ENCODE measurements around the gene RHOG.
"Not testable (repeated sequence)": the region's sequence is repeated elsewhere in the genome, so short reads cannot be mapped to it uniquely, and the experiment has no call there.

RHOG gene

GRCh38 chr11:3795131-3796001 is 45.4 kb downstream of the RHOG start:
- peaks cover 13% of the 10 kb centered on the region for H3K4me1 ChIP-seq (ENCODE audit: control insufficient read depth, insufficient read depth, low read length)
- H3K9ac ChIP-seq (ENCODE audit: low read length in 2 of 2) = peak overlapping the region in 1 of 2 donors; percentile 93
- H3K27ac ChIP-seq (ENCODE audit: low read length) = no peak overlapping the region
- no peaks in the 10 kb centered on the region for H3K27me3 ChIP-seq (ENCODE audit: control insufficient read depth in 1 of 2, insufficient read depth in 2 of 2, low read length in 2 of 2)
- H3K9me3 ChIP-seq (ENCODE audit: control insufficient read depth in 2 of 2, low read length in 2 of 2) = no peaks in the 10 kb centered on the region
- H3K4me3 ChIP-seq (ENCODE audit: low read length in 2 of 2) = peak overlapping the region; percentile 92 to 96
- peaks cover 6 to 8% of the 10 kb centered on the region in 2 donors for H3K36me3 ChIP-seq (ENCODE audit: control insufficient read depth in 2 of 2, insufficient read depth in 2 of 2, low read length in 2 of 2)

DNA sequence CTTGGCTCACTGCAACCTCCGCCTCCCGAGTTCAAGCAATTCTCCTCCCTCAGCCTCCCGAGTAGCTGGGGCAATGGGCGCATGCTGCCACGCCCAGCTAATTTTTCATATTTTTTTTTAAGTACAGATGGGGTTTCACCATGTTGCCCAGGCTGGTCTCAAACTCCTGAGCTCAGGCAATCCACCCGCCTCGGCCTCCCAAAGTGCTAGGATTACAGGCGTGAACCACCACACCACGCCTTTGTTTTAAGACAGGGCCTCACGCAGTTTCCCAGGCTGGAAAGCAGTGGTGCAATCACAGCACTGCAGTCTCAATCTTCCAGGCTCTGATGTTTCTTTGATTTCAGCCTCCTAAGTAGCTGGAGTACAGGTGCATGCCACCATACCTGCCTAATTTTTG is 46.4 kb downstream of the RHOG start:
- not testable (repeated sequence) for H3K36me3 ChIP-seq (ENCODE audit: control insufficient read depth in 2 of 2, insufficient read depth in 2 of 2, low read length in 2 of 2); H3K27me3 ChIP-seq (ENCODE audit: control insufficient read depth in 1 of 2, insufficient read depth in 2 of 2, low read length in 2 of 2); H3K9ac ChIP-seq (ENCODE audit: low read length in 2 of 2); H3K4me3 ChIP-seq (ENCODE audit: low read length in 2 of 2); H3K27ac ChIP-seq (ENCODE audit: low read length); H3K9me3 ChIP-seq (ENCODE audit: control insufficient read depth in 2 of 2, low read length in 2 of 2)
- peaks cover 13% of the 10 kb centered on the region for H3K4me1 ChIP-seq (ENCODE audit: control insufficient read depth, insufficient read depth, low read length)

- H3K4me1 ChIP-seq (ENCODE audit: control insufficient read depth, insufficient read depth, low read length) = peaks cover 3% of the 10 kb centered on the region
- no peak overlapping the region for H3K27ac ChIP-seq (ENCODE audit: low read length)
- H3K9ac ChIP-seq (ENCODE audit: low read length in 2 of 2) = no peak overlapping the region
- H3K4me3 ChIP-seq (ENCODE audit: low read length in 2 of 2) = no peak overlapping the region
- peaks cover 0 to 3% of the 10 kb centered on the region in 2 donors for H3K36me3 ChIP-seq (ENCODE audit: control insufficient read depth in 2 of 2, insufficient read depth in 2 of 2, low read length in 2 of 2)
- H3K9me3 ChIP-seq (ENCODE audit: control insufficient read depth in 2 of 2, low read length in 2 of 2) = no peaks in the 10 kb centered on the region
- no peaks in the 10 kb centered on the region for H3K27me3 ChIP-seq (ENCODE audit: control insufficient read depth in 1 of 2, insufficient read depth in 2 of 2, low read length in 2 of 2)
Observed at GRCh38 chr11:3786781-3787428, 53.9 kb downstream of the RHOG start.

GRCh38 chr11:3783611-3784010 is 57.1 kb downstream of the RHOG start:
- Histone ChIP-seq H3K27ac (ENCODE audit: low read length) (no peak overlapping the region), H3K9ac (ENCODE audit: low read length in 2 of 2) (no peak overlapping the region), H3K4me1 (ENCODE audit: control insufficient read depth, insufficient read depth, low read length) (peaks cover 3% of the 10 kb centered on the region)

GRCh38 chr11:3782963-3783362 is 57.8 kb downstream of the RHOG start:
- H3K9ac ChIP-seq (ENCODE audit: low read length in 2 of 2) = no peak overlapping the region
- peaks cover 3% of the 10 kb centered on the region for H3K4me1 ChIP-seq (ENCODE audit: control insufficient read depth, insufficient read depth, low read length)
- no peaks in the 10 kb centered on the region for H3K9me3 ChIP-seq (ENCODE audit: control insufficient read depth in 2 of 2, low read length in 2 of 2)
- H3K27me3 ChIP-seq (ENCODE audit: control insufficient read depth in 1 of 2, insufficient read depth in 2 of 2, low read length in 2 of 2) = no peaks in the 10 kb centered on the region
- H3K36me3 ChIP-seq (ENCODE audit: control insufficient read depth in 2 of 2, insufficient read depth in 2 of 2, low read length in 2 of 2) = peaks cover 10 to 14% of the 10 kb centered on the region in 2 donors
- H3K4me3 ChIP-seq (ENCODE audit: low read length in 2 of 2) = no peak overlapping the region
- H3K27ac ChIP-seq (ENCODE audit: low read length) = no peak overlapping the region

More at GRCh38 chr11:3783611-3784010, 57.1 kb downstream of the RHOG start:
- Histone ChIP-seq H3K4me3 (ENCODE audit: low read length in 2 of 2) (no peak overlapping the region), H3K36me3 (ENCODE audit: control insufficient read depth in 2 of 2, insufficient read depth in 2 of 2, low read length in 2 of 2) (peaks cover 4 to 7% of the 10 kb centered on the region in 2 donors), H3K9me3 (ENCODE audit: control insufficient read depth in 2 of 2, low read length in 2 of 2) (no peaks in the 10 kb centered on the region), H3K27me3 (ENCODE audit: control insufficient read depth in 1 of 2, insufficient read depth in 2 of 2, low read length in 2 of 2) (no peaks in the 10 kb centered on the region)

DNA sequence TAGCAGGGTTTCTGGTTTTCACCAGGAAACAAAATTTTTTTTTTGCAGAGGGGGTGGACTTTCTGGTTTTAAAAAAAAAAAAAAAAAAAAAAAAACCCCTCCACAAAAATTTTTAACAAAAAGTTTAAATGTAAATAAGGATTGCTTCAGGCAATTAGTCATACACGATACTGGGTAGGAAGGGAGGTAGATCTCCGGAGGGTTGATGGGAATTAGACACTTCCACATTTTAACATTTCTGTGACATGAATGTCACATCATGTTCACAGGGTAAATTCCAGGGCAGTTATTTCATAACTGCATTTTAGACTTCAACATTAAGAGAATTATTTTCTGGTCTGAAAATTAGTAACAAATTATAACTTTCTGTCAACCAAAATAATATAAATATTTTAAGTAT is 59.3 kb downstream of the RHOG start:
- Histone ChIP-seq H3K27me3 (ENCODE audit: control insufficient read depth in 1 of 2, insufficient read depth in 2 of 2, low read length in 2 of 2) (no peaks in the 10 kb centered on the region), H3K9me3 (ENCODE audit: control insufficient read depth in 2 of 2, low read length in 2 of 2) (no peaks in the 10 kb centered on the region), H3K27ac (ENCODE audit: low read length) (no peak overlapping the region), H3K36me3 (ENCODE audit: control insufficient read depth in 2 of 2, insufficient read depth in 2 of 2, low read length in 2 of 2) (peaks cover 12 to 17% of the 10 kb centered on the region in 2 donors), H3K4me1 (ENCODE audit: control insufficient read depth, insufficient read depth, low read length) (no peaks in the 10 kb centered on the region), H3K9ac (ENCODE audit: low read length in 2 of 2) (no peak overlapping the region), H3K4me3 (ENCODE audit: low read length in 2 of 2) (no peak overlapping the region)
